ENCODE results near the gene ZNF557. TPM values are rescaled to one million over a fixed set of nuclear protein-coding genes. Genes with fewer than 3 reads are reported as not detected.

Gene ZNF557
- total RNA-seq, 1 donor from 2014 or later, result 13.7 TPM

- no peak for DNase-seq (ENCODE audit: extremely low spot score, unreplicated experiment)
- no peak for TF ChIP-seq CTCF (conservative IDR thresholded peaks at IDR 0.05)
- H3K36me3 Mint-ChIP-seq, result peaks cover 9% of the 10 kb centered on the region
- peak overlapping the region; percentile 94 for H3K27ac Mint-ChIP-seq
- H3K27me3 Mint-ChIP-seq, result peaks cover 3% of the 10 kb centered on the region
- peaks cover 7% of the 10 kb centered on the region for H3K9me3 Mint-ChIP-seq
- H3K4me1 Mint-ChIP-seq (ENCODE audit: unreplicated experiment), result peaks cover 10% of the 10 kb centered on the region
- peak overlapping the region; percentile 76 for H3K4me3 Mint-ChIP-seq
These were observed 32.2 kb downstream of the ZNF557 start for GRCh38 chr19:7101498-7102253.

- H3K4me1 Mint-ChIP-seq (ENCODE audit: unreplicated experiment), result peaks cover 10% of the 10 kb centered on the region
- no peaks in the 10 kb centered on the region for H3K36me3 Mint-ChIP-seq
- TF ChIP-seq CTCF (conservative IDR thresholded peaks at IDR 0.05), result no peak
- H3K9me3 Mint-ChIP-seq, result no peaks in the 10 kb centered on the region
- no peak overlapping the region for H3K27ac Mint-ChIP-seq
- no peak overlapping the region for H3K4me3 Mint-ChIP-seq
- peaks cover 3% of the 10 kb centered on the region for H3K27me3 Mint-ChIP-seq
- no peak for DNase-seq (ENCODE audit: extremely low spot score, unreplicated experiment)
These were observed 35.4 kb downstream of the ZNF557 start for GRCh38 chr19:7104747-7105447.

GRCh38 chr19:7106711-7107657 lies 37.5 kb downstream of the ZNF557 start:
- DNase-seq (ENCODE audit: extremely low spot score, unreplicated experiment), result no peak
- H3K4me1 Mint-ChIP-seq (ENCODE audit: unreplicated experiment), result peaks cover 5% of the 10 kb centered on the region
- no peak overlapping the region for H3K4me3 Mint-ChIP-seq
- H3K27me3 Mint-ChIP-seq, result peaks cover 3% of the 10 kb centered on the region
- no peaks in the 10 kb centered on the region for H3K36me3 Mint-ChIP-seq
- H3K27ac Mint-ChIP-seq, result no peak overlapping the region
- no peaks in the 10 kb centered on the region for H3K9me3 Mint-ChIP-seq
- no peak for TF ChIP-seq CTCF (conservative IDR thresholded peaks at IDR 0.05)

GRCh38 chr19:7109678-7110289 lies 40.3 kb downstream of the ZNF557 start:
- Mint-ChIP-seq H3K4me1 (ENCODE audit: unreplicated experiment) (no peaks in the 10 kb centered on the region), H3K9me3 (peaks cover 4% of the 10 kb centered on the region), H3K4me3 (no peak overlapping the region), H3K27ac (no peak overlapping the region), H3K36me3 (no peaks in the 10 kb centered on the region), H3K27me3 (no peaks in the 10 kb centered on the region)
- DNase-seq (ENCODE audit: extremely low spot score, unreplicated experiment), result no peak
- TF ChIP-seq CTCF (conservative IDR thresholded peaks at IDR 0.05), result no peak

GRCh38 chr19:7112675-7113074 lies 43.2 kb downstream of the ZNF557 start:
- H3K27ac Mint-ChIP-seq, result no peak overlapping the region

More at GRCh38 chr19:7112675-7113074, 43.2 kb downstream of the ZNF557 start:
- TF ChIP-seq CTCF (conservative IDR thresholded peaks at IDR 0.05), result no peak
- no peak overlapping the region for H3K4me3 Mint-ChIP-seq
- H3K9me3 Mint-ChIP-seq, result peaks cover 4% of the 10 kb centered on the region
- peaks cover 5% of the 10 kb centered on the region for H3K36me3 Mint-ChIP-seq
- DNase-seq (ENCODE audit: extremely low spot score, unreplicated experiment), result no peak
- H3K4me1 Mint-ChIP-seq (ENCODE audit: unreplicated experiment), result peaks cover 5% of the 10 kb centered on the region
- H3K27me3 Mint-ChIP-seq, result no peaks in the 10 kb centered on the region
